GM19397 (cell line): ENCODE data around the gene DPP6.

Experiments used
- ATAC-seq: cut with Tn5 transposase; IDR thresholded peaks from one replicate; pipeline ENCODE4 v1.9.1; 2021; ENCODE audit warnings: mild to moderate bottlenecking, moderate library complexity; ENCODE audit not compliant: unreplicated experiment

DPP6 gene

GRCh38 chr7:154867068-154867467 lies 814.9 kb downstream of the DPP6 start:
- no peak for ATAC-seq

- ATAC-seq, result no peak
Observed at GRCh38 chr7:154868921-154869320, 816.7 kb downstream of the DPP6 start.

- no peak for ATAC-seq
Observed at GRCh38 chr7:154869436-154869835, 817.2 kb downstream of the DPP6 start.

- ATAC-seq, result no peak
Observed at GRCh38 chr7:154871507-154871906, 819.3 kb downstream of the DPP6 start.

- no peak for ATAC-seq
Observed at GRCh38 chr7:154871928-154872750, 819.9 kb downstream of the DPP6 start.

GRCh38 chr7:154872811-154873499 lies 820.8 kb downstream of the DPP6 start:
- ATAC-seq, result no peak

- ATAC-seq, result no peak
Observed at GRCh38 chr7:154873500-154874121, 821.4 kb downstream of the DPP6 start.

- no peak for ATAC-seq
Observed at GRCh38 chr7:154874409-154875113, 822.4 kb downstream of the DPP6 start.

GRCh38 chr7:154875297-154875696 lies 823.1 kb downstream of the DPP6 start:
- no peak for ATAC-seq

- ATAC-seq, result no peak
Observed at GRCh38 chr7:154876516-154876915, 824.3 kb downstream of the DPP6 start.

GRCh38 chr7:154877031-154877430 lies 824.8 kb downstream of the DPP6 start:
- ATAC-seq, result no peak

- ATAC-seq, result no peak
Observed at GRCh38 chr7:154879629-154880028, 827.4 kb downstream of the DPP6 start.

- ATAC-seq, result no peak
Observed at GRCh38 chr7:154880513-154880912, 828.3 kb downstream of the DPP6 start.

GRCh38 chr7:154881026-154881425 lies 828.8 kb downstream of the DPP6 start:
- no peak for ATAC-seq

GRCh38 chr7:154881526-154881925 lies 829.3 kb downstream of the DPP6 start:
- ATAC-seq, result no peak

GRCh38 chr7:154882931-154883474 lies 830.8 kb downstream of the DPP6 start:
- ATAC-seq, result no peak

- no peak for ATAC-seq
Observed at GRCh38 chr7:154884348-154884920, 832.2 kb downstream of the DPP6 start.

GRCh38 chr7:154886591-154886990 lies 834.4 kb downstream of the DPP6 start:
- no peak for ATAC-seq

- ATAC-seq, result no peak
Observed at GRCh38 chr7:154888690-154889089, 836.5 kb downstream of the DPP6 start.

- ATAC-seq, result no peak
Observed at GRCh38 chr7:154892459-154892858, 840.3 kb downstream of the DPP6 start.

GRCh38 chr7:154896076-154896475 lies 843.9 kb downstream of the DPP6 start:
- ATAC-seq, result no peak
